GM12878 (cell line): ENCODE results near the gene SMOC2.

Experiments
- CREM ChIP-seq: IDR thresholded peaks from 2 replicates; pipeline ENCODE4 v1.6.1; 2014; ENCODE audit warnings: antibody characterized with exemption, low read depth
- CTCF ChIP-seq, 3 experiments: IDR thresholded peaks in 2 of 3; conservative IDR thresholded peaks in 1 of 3; 2 replicates each; pipeline ENCODE4 v1.5.1; 2011; ENCODE audit warnings: low read depth in 3 of 3, low read length in 3 of 3, mild to moderate bottlenecking in 3 of 3, control low read depth in 2 of 3, moderate library complexity in 2 of 3, inconsistent platforms in 1 of 3, mixed read lengths in 1 of 3; ENCODE audit not compliant: control insufficient read depth in 2 of 3, insufficient read depth in 1 of 3; ENCODE audit errors: extremely low read depth in 1 of 3
- GABPA ChIP-seq: IDR thresholded peaks from 2 replicates; pipeline ENCODE4 v1.6.1; 2014; ENCODE audit warnings: antibody characterized with exemption, low read depth, mild to moderate bottlenecking, inconsistent platforms
- MAX ChIP-seq: IDR thresholded peaks from 2 replicates; pipeline ENCODE4 v1.6.1; 2012; ENCODE audit warnings: low read depth, low read length, improper control_type of control experiment
- REST ChIP-seq: IDR thresholded peaks from 2 replicates; pipeline ENCODE4 v1.6.1; 2012; ENCODE audit warnings: mild to moderate bottlenecking, low read depth, low read length
- TF ChIP-seq, protein P1 (sequence below): fragments of 450-650 bp; IDR thresholded peaks from 2 replicates; pipeline ENCODE4 v1.6.1; 2014; ENCODE audit warnings: mild to moderate bottlenecking

GRCh38 chr6:168508903-168509302, 67.9 kb downstream of the SMOC2 start:
- TF ChIP-seq CREM: no peak
- no peak for TF ChIP-seq CTCF (IDR thresholded peaks at IDR 0.05 in 2 of 3, conservative IDR thresholded peaks at IDR 0.05 in 1 of 3; ENCODE audit: control insufficient read depth in 2 of 3, extremely low read depth in 1 of 3, insufficient read depth in 1 of 3, low read depth in 3 of 3, low read length in 3 of 3)
- no peak for TF ChIP-seq GABPA
- TF ChIP-seq REST: no peak
- TF ChIP-seq, protein P1, sequence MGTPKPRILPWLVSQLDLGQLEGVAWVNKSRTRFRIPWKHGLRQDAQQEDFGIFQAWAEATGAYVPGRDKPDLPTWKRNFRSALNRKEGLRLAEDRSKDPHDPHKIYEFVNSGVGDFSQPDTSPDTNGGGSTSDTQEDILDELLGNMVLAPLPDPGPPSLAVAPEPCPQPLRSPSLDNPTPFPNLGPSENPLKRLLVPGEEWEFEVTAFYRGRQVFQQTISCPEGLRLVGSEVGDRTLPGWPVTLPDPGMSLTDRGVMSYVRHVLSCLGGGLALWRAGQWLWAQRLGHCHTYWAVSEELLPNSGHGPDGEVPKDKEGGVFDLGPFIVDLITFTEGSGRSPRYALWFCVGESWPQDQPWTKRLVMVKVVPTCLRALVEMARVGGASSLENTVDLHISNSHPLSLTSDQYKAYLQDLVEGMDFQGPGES: no peak
- no peak for TF ChIP-seq MAX
